Smooth muscle cell (in vitro differentiated cells): Measurements from ENCODE around the gene DIP2A. TPM values are rescaled to one million over a fixed set of nuclear protein-coding genes. Genes with fewer than 3 reads are reported as not detected.

ENCODE experiments used
- DNase-seq: peaks from one replicate; lab custom pipeline; 2025; ENCODE audit not compliant: unreplicated experiment; lab: John Stamatoyannopoulos, UW
- H2AFZ ChIP-seq: fragments of 200-600 bp; sonication (generic); 2 replicates; pipeline ENCODE4 v1.6.0; 2016; ENCODE audit warnings: antibody characterized with exemption, low read depth, mild to moderate bottlenecking
- H3F3A ChIP-seq: fragments of 200-600 bp; sonication (generic); 2 replicates; pipeline ENCODE4 v1.6.0; 2017; ENCODE audit warnings: antibody characterized with exemption, low read depth
- H3K27ac ChIP-seq: fragments of 200-600 bp; sonication (generic); 2 replicates; pipeline ENCODE4 v1.5.1; 2016; ENCODE audit warnings: low read depth, mild to moderate bottlenecking
- H3K27me3 ChIP-seq: fragments of 200-600 bp; sonication (generic); 2 replicates; pipeline ENCODE4 v1.6.1; 2016; ENCODE audit warnings: low read depth, mild to moderate bottlenecking
- H3K36me3 ChIP-seq: fragments of 200-600 bp; sonication (generic); 2 replicates; pipeline ENCODE4 v1.5.1; 2016; ENCODE audit warnings: low read depth
- H3K4me1 ChIP-seq: fragments of 200-600 bp; sonication (generic); 2 replicates; pipeline ENCODE4 v1.5.1; 2016; ENCODE audit warnings: low read depth
- H3K4me2 ChIP-seq: fragments of 200-600 bp; sonication (generic); 2 replicates; pipeline ENCODE4 v1.6.0; 2016; ENCODE audit warnings: mild to moderate bottlenecking
- H3K4me3 ChIP-seq: fragments of 200-600 bp; sonication (generic); 2 replicates; pipeline ENCODE4 v1.5.1; 2016; ENCODE audit warnings: mild to moderate bottlenecking
- H3K79me2 ChIP-seq: fragments of 200-600 bp; sonication (generic); 2 replicates; pipeline ENCODE4 v1.6.0; 2016; ENCODE audit warnings: low read depth, mild to moderate bottlenecking
- H3K9ac ChIP-seq: fragments of 200-600 bp; sonication (generic); 2 replicates; pipeline ENCODE4 v1.6.0; 2016; ENCODE audit warnings: low read depth
- H3K9me3 ChIP-seq: fragments of 200-600 bp; sonication (generic); replicated peaks from 2 replicates; pipeline ENCODE4 v1.5.1; 2016; ENCODE audit warnings: low read depth
- H4K20me1 ChIP-seq: fragments of 200-600 bp; sonication (generic); 2 replicates; pipeline ENCODE4 v1.6.0; 2016; ENCODE audit warnings: low read depth
- CTCF ChIP-seq: fragments of 200-600 bp; sonication (generic); IDR thresholded peaks from 2 replicates; pipeline ENCODE4 v1.5.1; 2017; ENCODE audit warnings: borderline replicate concordance, mild to moderate bottlenecking, antibody characterized with exemption; ENCODE audit not compliant: insufficient read depth, poor library complexity, severe bottlenecking
- WGBS: methylation state at CpG from one replicate; pipeline ENCODE4 v1.1.7; 2016; ENCODE audit warnings: low lambda C conversion rate; 5-methylcytosine and 5-hydroxymethylcytosine counted together
- polyA plus RNA-seq: library from polyadenylated mRNA; unstranded; fragments of >200 nt; fragmentation: Nextera tagmentation; extraction: Ambion mirVana; gene quantifications from 2 replicates; pipeline ENCODE4 v1.2.1, GENCODE V29; 2016
- total RNA-seq: library from RNA; depleted of rRNA; stranded (reverse); fragments of >200 nt; gene quantifications from 2 replicates; pipeline ENCODE4 v1.2.3, GENCODE V29; 2014

Gene DIP2A
- total and polyA plus RNA-seq, 2 experiments from 2014 or later: 11.5 to 24.8 TPM

DNA sequence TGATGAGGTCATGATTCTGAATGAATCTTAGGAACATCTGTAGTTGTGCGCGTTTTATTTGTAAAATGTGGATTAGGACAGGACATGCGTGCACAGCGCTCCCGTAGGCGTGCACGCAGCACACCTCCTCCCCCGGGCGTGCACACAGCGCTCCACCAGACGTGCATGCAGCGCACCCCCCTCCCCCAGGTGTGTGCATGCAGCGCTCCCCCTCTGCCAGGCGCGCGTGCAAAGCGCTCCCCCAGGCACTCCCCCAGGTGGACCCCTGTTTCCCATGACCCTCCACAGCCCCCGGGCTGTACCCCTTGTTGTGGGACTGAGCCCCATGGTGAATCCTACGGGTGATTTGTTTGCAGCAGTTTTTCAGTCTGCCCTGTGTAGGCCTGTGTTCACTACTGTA, 84.6 kb downstream of the DIP2A start:
- Histone ChIP-seq H3K4me3 (no peak overlapping the region), H3K27ac (no peak overlapping the region), H3F3A (no peaks in the 10 kb centered on the region), H3K4me1 (no peaks in the 10 kb centered on the region), H3K9me3 (no peaks in the 10 kb centered on the region), H3K9ac (no peak overlapping the region), H3K4me2 (no peak overlapping the region), H3K27me3 (no peaks in the 10 kb centered on the region), H3K36me3 (no peaks in the 10 kb centered on the region), H3K79me2 (no peaks in the 10 kb centered on the region), H2AFZ (no peak overlapping the region), H4K20me1 (no peaks in the 10 kb centered on the region)
- no peak for DNase-seq
- no peak for TF ChIP-seq CTCF
- 97% methylated on average over 18 of the region's 19 CpGs for WGBS

DNA sequence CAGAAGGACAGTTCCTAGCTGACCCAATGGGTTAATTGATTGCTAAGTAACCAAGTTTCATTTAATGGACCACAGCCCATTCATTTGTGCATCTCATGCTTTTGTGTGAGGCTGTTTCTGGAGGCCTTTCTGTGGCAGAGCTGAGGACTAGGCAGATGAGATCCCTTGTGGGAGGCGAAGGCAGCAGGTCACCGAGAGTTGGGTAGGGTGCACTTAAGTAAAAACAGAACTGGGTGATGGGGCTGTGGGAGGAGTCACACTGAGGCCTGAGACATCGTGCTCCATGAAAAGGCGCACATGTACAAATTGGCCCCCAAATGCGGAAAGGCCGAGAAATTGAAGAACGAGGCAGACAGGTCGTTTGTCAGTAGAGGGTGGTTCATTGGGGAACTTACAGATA, 85.3 kb downstream of the DIP2A start:
- H3K36me3 ChIP-seq: no peaks in the 10 kb centered on the region

GRCh38 chr21:46544824-46545223, 86.1 kb downstream of the DIP2A start:
- H3K27ac ChIP-seq: no peak overlapping the region
- WGBS: over 99% methylated on average over 5 of the region's 5 CpGs

More for the DNA sequence above, 85.3 kb downstream of the DIP2A start:
- Histone ChIP-seq H3K4me3 (no peak overlapping the region), H3K79me2 (no peaks in the 10 kb centered on the region), H3K9me3 (no peaks in the 10 kb centered on the region), H3F3A (no peaks in the 10 kb centered on the region), H3K9ac (no peak overlapping the region), H3K4me2 (no peak overlapping the region), H3K4me1 (no peaks in the 10 kb centered on the region), H4K20me1 (no peaks in the 10 kb centered on the region), H3K27me3 (no peaks in the 10 kb centered on the region), H2AFZ (no peak overlapping the region), H3K27ac (no peak overlapping the region)
- TF ChIP-seq CTCF: no peak
- 96% methylated on average over 8 of the region's 8 CpGs for WGBS
- no peak for DNase-seq

More at GRCh38 chr21:46544824-46545223, 86.1 kb downstream of the DIP2A start:
- Histone ChIP-seq H3K4me1 (no peaks in the 10 kb centered on the region), H2AFZ (no peak overlapping the region), H4K20me1 (no peaks in the 10 kb centered on the region), H3F3A (no peaks in the 10 kb centered on the region), H3K9ac (no peak overlapping the region), H3K27me3 (no peaks in the 10 kb centered on the region), H3K9me3 (no peaks in the 10 kb centered on the region), H3K36me3 (no peaks in the 10 kb centered on the region), H3K4me3 (no peak overlapping the region), H3K4me2 (no peak overlapping the region), H3K79me2 (no peaks in the 10 kb centered on the region)
- DNase-seq: no peak
- no peak for TF ChIP-seq CTCF
